Measurements from ENCODE around the gene C1orf210. TPM values are rescaled to one million over a fixed set of nuclear protein-coding genes. Genes with fewer than 3 reads are reported as not detected.

Gene C1orf210
- total and polyA plus RNA-seq, 2 of the 13 experiments (the other 11 are each of a cell fraction or from before 2014, with no cell fraction given) = 0.49 to 5.1 TPM

GRCh38 chr1:43321331-43321891 is 36.0 kb upstream of the C1orf210 start (continued):
- TF ChIP-seq RERE (CRISPR knock-in tag; IDR thresholded peaks at IDR 0.05; ENCODE audit: low read depth) (no peak), SCMH1 (CRISPR knock-in tag; IDR thresholded peaks at IDR 0.05; ENCODE audit: borderline replicate concordance) (no peak), ZMAT5 (CRISPR knock-in tag; IDR thresholded peaks at IDR 0.05; ENCODE audit: borderline replicate concordance, low read depth) (no peak), RXRA (CRISPR knock-in tag; IDR thresholded peaks at IDR 0.05) (peak; percentile 50; the same call in 1 of the 2 replicates), ZFYVE20 (CRISPR knock-in tag; IDR thresholded peaks at IDR 0.05; ENCODE audit: borderline replicate concordance, low read depth) (no peak), PATZ1 (CRISPR knock-in tag; IDR thresholded peaks at IDR 0.05) (peak; percentile 20; the same call in 1 of the 2 replicates), MYC (CRISPR knock-in tag; IDR thresholded peaks at IDR 0.05; ENCODE audit: borderline replicate concordance) (0 out of 2 replicates have a peak, but pooled peaks have one; percentile 20), ETV6 (CRISPR knock-in tag; conservative IDR thresholded peaks at IDR 0.05) (no peak), ZBTB46 (CRISPR knock-in tag; IDR thresholded peaks at IDR 0.05; ENCODE audit: borderline replicate concordance) (no peak), ZNF44 (CRISPR knock-in tag; IDR thresholded peaks at IDR 0.05) (no peak), SKI (IDR thresholded peaks at IDR 0.05; ENCODE audit: partially characterized antibody) (no peak), SMC3 (IDR thresholded peaks at IDR 0.05; ENCODE audit: low read length) (no peak), EP300 (IDR thresholded peaks at IDR 0.05; ENCODE audit: low read depth in 2 of 2, low read length in 2 of 2) (peak in 1 of 2 experiments; percentile 20; a peak in 1 of 4 replicates), EP300 (CRISPR knock-in tag; IDR thresholded peaks at IDR 0.05; ENCODE audit: borderline replicate concordance) (no peak), ZNF569 (CRISPR knock-in tag; IDR thresholded peaks at IDR 0.05; ENCODE audit: borderline replicate concordance) (no peak), ZBTB21 (CRISPR knock-in tag; IDR thresholded peaks at IDR 0.05) (0 out of 2 replicates have a peak, but pooled peaks have one; percentile 41)
- TF ChIP-seq, protein P1, sequence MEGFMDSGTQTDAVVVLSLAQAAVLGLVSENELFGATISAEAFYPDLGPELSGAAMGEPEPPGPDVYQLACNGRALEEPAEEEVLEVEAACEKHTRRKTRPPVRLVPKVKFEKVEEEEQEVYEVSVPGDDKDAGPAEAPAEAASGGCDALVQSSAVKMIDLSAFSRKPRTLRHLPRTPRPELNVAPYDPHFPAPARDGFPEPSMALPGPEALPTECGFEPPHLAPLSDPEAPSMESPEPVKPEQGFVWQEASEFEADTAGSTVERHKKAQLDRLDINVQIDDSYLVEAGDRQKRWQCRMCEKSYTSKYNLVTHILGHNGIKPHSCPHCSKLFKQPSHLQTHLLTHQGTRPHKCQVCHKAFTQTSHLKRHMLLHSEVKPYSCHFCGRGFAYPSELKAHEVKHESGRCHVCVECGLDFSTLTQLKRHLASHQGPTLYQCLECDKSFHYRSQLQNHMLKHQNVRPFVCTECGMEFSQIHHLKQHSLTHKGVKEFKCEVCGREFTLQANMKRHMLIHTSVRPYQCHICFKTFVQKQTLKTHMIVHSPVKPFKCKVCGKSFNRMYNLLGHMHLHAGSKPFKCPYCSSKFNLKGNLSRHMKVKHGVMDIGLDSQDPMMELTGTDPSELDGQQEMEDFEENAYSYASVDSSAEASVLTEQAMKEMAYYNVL (CRISPR knock-in tag; IDR thresholded peaks at IDR 0.05; ENCODE audit: borderline replicate concordance) = no peak
